CD4-positive, alpha-beta T cell treated with Interleukin-4 for 1 hour (primary cell): ENCODE results near the gene HNRNPUL2.
"Not testable (repeated sequence)": the region's sequence is repeated elsewhere in the genome, so short reads cannot be mapped to it uniquely, and the experiment has no call there.

Experiments used
- DNase-seq, 2 donors: peaks; one replicate each; pipeline ENCODE4 v3.0.0-alpha.2; 2020 to 2022

Gene HNRNPUL2

GRCh38 chr11:62727165-62727871, at the start of gene HNRNPUL2:
Gene HNRNPUL2 (minus strand): TSS chr11:62727457. CDS start chr11:62727156, 301 bp downstream.
- DNase-seq, result peak; percentile 99

- DNase-seq, result no peak
These were observed 48.4 kb upstream of the HNRNPUL2 start for GRCh38 chr11:62775646-62776045.

- no peak for DNase-seq
These were observed 47.1 kb upstream of the HNRNPUL2 start for GRCh38 chr11:62774407-62774806.

- DNase-seq, result peak; percentile 91 to 93
These were observed 44.1 kb upstream of the HNRNPUL2 start, which contains the start of gene TAF6L for GRCh38 chr11:62771144-62772021. Gene TAF6L (plus strand): TSS chr11:62771396. CDS start chr11:62775784, 4,388 bp downstream.

- DNase-seq, result no peak
These were observed 43.5 kb upstream of the HNRNPUL2 start for GRCh38 chr11:62770778-62771143.

GRCh38 chr11:62760867-62761227, 33.6 kb upstream of the HNRNPUL2 start:
- DNase-seq, result not testable (repeated sequence)

- no peak for DNase-seq
These were observed 30.9 kb upstream of the HNRNPUL2 start for GRCh38 chr11:62757846-62758788.

- no peak for DNase-seq
These were observed 27.9 kb upstream of the HNRNPUL2 start for GRCh38 chr11:62755086-62755615.

- peak; percentile 99 for DNase-seq
These were observed 26.7 kb upstream of the HNRNPUL2 start, which contains the start of gene ZBTB3 for GRCh38 chr11:62753736-62754603. Gene ZBTB3 (minus strand): TSS chr11:62754160. CDS start chr11:62753664, 496 bp downstream.

- no peak for DNase-seq
These were observed 25.9 kb upstream of the HNRNPUL2 start for GRCh38 chr11:62752994-62753735.

- DNase-seq, result no peak
These were observed 25.0 kb upstream of the HNRNPUL2 start for GRCh38 chr11:62752177-62752785.

GRCh38 chr11:62749931-62750330, 22.7 kb upstream of the HNRNPUL2 start:
- DNase-seq, result not testable (repeated sequence)

GRCh38 chr11:62747475-62748160, 20.4 kb upstream of the HNRNPUL2 start:
- no peak for DNase-seq

- DNase-seq, result no peak
These were observed 9.9 kb upstream of the HNRNPUL2 start for GRCh38 chr11:62737196-62737595.

- DNase-seq, result no peak
These were observed 5.6 kb upstream of the HNRNPUL2 start for GRCh38 chr11:62732830-62733229.

- DNase-seq, result not testable (repeated sequence)
These were observed 2.8 kb upstream of the HNRNPUL2 start for GRCh38 chr11:62730076-62730475.

GRCh38 chr11:62728171-62728988, 1.1 kb upstream of the HNRNPUL2 start, which contains the start of gene TTC9C:
Gene TTC9C (plus strand): TSS chr11:62728486. CDS start chr11:62728849, 363 bp downstream.
- peak; percentile 86 to 87 for DNase-seq

- peak; percentile 93 to 97 for DNase-seq
These were observed 564 bp upstream of the HNRNPUL2 start for GRCh38 chr11:62727872-62728170.

GRCh38 chr11:62726915-62727164, 417 bp downstream of the HNRNPUL2 start:
- DNase-seq, result no peak
